GM19452 (cell line): ENCODE measurements around the gene SLC43A2.
A peak's percentile ranks its signal among the peaks of the same experiment; 100 is the strongest.
"Not testable (repeated sequence)": the region's sequence is repeated elsewhere in the genome, so short reads cannot be mapped to it uniquely, and the experiment has no call there.

ENCODE experiments used
- ATAC-seq: cut with Tn5 transposase; IDR thresholded peaks from one replicate; pipeline ENCODE4 v1.9.1; 2021; ENCODE audit not compliant: unreplicated experiment

SLC43A2 gene

DNA sequence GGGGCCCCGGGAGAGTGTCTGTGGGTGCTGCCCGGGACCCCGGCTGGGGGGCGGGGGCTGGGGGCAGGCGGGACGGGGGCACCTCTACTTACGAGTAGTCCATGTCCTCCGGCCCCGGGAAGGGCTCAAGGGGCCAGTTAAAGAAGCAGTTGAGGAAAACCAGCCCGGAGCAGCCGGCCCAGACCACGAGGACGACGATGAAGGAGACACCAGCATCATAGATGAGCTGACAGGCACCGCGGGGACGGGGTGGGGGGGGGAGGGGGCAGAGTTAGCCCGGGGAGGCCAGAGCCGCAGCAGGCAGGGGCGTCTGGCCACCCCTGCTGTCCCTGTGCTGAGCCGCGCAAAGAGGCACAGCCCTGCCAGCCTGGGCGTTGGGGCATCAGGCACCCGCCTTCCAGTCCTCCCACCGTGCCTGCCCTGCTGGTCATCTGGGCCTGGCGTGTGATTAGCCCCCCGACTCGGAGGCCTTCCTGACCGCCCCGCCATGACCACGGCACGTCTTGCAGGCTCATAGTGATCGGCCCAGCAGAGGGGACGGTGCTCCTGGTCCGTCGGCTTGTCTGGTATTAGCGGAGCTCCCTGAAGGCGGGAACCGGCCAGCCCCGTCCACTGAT, 37.1 kb downstream of the SLC43A2 start:
- ATAC-seq, result no peak

DNA sequence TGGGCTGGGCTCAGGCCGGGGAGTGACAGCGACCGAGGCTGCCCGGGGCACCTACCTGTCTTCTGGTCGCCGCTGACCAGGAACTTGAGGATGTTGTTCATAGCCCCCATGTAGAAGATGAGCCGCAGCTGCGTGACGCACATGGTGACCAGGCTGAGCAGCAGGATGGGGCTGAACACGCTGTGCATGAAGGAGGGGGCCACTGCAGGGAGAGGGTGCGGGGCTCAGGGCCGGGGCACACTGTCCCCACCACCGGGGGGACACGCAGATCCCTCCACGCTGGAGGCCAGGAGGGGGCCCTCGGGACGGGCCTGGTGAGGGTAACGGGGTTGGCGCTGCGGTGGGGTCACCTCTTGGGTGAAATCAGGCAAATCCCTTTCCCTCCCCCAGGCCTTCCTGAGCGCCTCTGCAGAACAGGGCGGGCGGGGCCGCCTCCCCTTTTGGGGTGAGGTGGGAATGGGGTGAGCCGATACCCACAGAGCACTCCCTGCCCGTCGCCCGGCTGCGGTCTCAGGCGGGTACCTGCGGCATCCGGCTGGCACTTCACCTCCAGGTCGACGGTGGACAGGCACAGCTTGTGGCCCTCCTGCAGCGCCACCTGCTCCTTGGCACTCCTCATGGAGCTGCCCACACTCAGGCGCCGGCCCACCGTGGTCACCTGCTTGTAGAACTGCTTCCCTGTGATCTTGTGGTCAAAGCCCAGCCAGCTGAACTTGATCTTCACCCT, 37.7 kb downstream of the SLC43A2 start:
- ATAC-seq, result no peak

DNA sequence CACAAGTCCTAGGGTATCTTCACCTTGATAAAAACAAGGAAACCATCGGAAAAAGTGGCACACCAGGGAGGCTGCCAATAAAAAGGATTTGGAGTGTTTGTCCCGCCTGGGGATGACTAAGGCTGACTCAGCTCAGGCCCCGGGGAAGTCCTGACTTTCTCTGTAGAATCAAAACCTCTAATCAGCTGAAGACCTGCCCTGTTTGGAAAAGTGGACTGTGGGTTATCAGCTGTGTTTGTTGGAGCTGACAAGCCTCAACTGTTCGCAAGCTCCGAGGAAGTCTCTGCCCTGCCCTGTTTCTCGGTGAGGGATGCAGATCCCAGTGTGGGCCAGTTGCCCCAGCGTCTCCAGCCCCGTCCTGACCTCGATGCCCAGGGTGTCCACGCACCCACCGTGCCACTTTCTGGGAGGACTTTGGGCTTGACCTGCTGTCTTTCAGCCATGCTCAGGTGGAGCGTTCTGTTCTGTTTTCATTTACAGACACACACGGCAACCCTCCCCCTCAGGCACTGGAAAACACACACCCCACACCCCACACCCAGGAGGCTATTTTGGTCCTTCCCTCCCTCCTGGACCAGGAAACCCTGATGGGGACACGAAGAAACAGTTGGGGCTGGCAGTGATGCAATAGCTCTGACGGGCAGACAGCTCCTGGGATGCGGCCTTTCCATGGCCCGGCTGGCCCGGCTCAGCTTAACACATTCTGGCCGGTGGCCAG, 38.4 kb downstream of the SLC43A2 start:
- ATAC-seq, result no peak

DNA sequence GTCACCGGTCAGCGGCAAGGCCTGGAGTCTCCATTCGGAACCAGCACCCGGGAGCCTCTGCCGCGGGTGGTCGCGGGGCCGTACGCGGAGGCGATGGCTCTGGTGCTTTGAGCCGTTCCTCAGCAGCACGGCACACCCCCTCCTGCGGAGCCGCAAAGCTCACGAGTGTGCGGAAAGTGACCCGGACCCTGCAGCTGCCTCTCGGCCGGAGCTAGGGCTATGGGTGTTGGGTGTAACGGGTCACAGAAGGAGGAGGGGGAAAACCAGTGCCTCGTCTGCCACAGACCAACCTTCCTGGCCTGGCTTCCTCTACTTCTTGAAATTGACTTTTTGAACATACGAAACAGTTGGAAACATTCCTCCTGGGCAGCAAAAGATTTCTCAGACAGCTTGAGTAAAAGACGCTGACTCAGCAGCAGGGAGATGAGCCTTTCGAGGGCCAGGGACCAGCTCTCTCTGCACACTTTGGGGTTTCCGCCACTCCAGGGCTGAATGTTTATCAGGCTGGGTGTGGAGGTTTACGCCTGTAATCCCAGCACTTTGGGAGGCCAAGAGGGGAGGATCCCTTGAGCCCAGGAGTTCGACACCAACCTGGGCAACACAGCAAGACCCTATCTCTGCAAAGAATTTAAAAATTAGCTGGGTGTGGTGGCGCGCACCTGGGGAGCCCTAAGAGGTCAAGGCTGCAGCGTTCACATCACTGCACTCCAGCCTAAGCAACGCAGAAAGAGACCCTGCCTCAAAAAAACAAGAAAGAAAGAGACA, 39.6 kb downstream of the SLC43A2 start:
- no peak for ATAC-seq

DNA sequence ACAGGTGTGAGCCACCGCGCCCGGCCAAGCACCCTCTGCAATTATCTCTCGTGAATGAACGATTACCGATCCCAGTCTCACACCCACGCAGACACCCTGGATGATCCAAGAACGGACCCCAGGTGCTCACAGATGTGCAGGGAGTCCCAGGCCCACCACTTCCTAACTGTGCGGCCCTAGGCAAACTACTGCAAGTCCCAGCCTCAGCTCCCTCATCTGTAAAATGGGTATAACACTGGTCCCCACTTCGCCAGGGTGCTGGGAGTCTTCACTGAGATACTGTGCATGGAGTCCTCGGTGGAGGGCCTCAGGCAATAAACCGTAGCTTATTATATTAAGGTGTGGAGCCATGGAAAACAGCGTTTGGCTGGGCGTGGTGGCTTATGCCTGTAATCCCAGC, 44.5 kb downstream of the SLC43A2 start:
- no peak for ATAC-seq

DNA sequence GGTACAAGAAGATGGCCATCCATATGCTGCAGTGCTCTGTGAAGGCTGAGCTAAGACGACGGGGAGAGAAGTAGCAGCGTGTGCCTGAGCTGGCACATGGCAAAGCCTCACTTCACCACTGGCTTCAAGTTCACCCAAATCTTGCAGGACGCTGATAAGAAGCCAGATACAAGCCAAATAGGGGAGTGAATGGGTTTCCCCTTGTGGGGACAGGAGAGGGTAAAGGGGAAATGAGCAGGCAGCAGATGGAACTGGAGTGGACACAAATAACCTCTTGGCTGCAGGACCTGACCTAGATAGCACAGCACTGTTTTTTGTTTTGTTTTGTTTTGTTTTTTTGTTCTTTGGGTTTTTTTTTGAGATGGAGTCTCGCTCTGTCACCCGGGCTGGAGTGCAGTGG, 45.1 kb downstream of the SLC43A2 start:
- no peak for ATAC-seq

DNA sequence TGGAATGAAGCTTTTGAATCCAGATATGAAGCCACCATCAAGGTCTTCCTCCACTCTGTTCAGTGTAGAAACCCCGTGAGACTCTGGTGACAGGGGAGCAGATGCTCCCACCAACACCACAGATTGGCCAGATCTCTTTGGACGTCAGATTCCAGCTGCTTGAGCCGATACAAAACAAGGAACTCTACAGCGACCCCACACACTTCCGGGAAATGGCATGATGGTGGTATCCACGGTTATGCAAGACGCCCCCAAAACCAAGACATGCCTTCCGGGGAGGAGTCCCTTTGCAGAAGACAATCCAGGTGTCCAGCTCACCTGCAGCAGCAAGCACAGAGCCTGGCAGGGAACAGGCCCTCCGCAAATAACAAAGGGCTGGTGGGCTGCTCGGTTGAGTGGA, 46.3 kb downstream of the SLC43A2 start:
- ATAC-seq, result no peak

DNA sequence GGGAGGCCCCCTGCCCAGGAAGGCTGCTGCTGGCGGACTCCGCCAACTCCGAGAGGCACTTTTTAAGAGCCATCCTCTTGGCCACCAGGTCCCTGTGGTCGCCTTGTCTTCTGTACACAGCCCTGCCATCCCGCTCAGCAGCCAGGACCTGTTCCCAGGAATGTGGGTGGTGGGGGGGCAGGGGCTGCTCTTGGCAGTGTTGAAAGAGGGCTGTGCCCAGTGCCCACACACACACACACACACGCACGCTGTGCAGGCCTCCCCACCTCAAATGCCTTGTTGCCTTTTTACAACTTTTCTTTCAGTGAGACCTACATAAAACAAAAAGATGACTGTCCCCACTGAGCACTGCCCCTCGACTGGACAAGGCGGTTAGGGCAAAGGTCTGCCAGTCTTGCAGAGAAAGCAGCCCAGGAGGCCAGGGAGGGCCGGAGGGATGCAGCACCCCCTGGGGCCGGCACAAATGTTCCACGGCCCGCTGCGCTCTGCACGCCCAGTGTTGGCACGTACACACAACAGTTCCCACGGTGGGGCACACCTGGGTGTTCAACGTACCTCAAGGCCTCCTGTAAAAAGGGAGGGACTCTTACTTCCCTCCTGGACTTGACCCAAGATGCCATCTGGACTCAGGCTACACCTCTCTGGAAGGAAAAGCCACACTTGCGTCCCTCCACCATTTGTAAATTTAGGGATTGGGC, 47.5 kb downstream of the SLC43A2 start:
- ATAC-seq, result no peak

DNA sequence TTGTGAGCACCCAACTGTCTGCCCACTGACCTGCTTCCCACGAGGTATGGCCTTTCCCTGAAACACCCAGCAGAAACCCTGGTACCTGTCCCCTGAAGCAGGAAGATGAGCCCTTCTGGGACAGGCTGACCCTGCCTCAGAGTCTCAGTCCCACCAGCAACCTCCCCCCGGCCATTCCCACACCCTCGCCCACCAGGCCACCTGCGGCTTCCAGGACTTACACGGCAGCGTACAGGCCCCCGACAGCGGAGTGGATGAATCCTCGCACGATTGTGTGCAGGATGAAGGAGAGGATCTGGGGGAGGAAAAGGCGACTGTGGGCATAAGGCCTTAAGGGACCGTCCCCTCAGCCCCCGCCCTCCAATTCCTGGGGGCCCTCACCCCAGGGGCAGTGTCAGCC, 50.6 kb downstream of the SLC43A2 start:
- no peak for ATAC-seq

DNA sequence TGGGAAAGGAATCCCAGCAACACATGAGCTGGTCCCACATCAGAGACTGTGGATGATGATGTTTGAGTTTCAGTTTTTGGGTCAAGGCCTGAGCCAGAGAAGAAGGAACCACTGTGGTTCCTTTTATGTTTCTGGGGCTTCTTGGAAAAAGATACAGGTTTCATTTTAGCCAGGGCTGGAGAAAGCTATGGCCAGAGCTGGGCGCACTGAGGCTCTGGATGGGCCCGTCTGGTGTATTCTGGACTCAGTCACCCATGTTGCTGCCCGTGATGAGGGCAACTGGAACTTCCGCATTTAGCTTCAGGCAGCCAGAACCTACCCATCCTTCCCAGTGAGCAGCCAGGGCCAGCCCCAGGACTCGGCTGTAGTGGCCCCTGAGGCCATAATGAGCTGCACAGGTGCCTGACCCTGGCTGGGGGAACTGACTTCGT, 51.0 kb downstream of the SLC43A2 start:
- ATAC-seq, result no peak

DNA sequence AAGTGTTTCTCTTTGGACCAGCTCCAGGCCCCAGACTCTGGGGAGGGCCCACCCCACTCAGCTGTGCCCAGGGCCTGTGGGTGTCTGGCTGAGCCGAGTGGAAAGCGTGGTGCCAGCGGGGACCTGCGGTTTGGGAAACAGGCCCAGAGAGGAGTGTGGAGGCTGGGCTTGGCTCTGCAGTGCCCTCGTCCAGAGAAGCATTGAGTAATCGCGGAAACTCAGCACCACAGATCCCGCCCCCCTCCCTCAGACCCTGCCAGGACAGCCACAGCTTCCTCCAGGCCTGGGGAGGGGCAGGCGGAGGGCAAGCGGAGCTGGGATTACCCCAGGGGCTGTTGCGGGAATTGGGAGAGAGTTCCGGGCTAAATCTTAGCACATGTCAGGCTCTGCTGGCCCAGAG, 51.5 kb downstream of the SLC43A2 start:
- ATAC-seq, result no peak

DNA sequence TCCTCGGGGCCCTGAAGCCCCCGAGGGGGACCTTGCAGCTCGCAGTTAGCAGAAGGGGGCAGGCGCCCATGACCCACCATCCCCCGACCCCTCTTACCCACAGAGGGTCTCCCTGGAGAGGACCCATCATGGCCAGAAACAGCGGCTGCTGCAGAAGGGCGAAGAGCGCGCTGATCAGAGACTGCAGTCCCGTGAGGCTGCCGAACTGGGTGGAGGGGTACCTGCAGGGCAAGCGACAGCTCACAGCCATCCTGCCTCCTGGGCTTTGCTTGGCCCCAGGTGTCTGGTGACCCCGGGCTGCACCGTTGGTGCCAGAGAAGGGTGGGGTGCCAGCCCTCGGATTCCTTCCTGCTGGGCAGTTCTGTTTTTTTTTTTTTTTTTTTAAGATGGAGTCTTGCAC, 52.1 kb downstream of the SLC43A2 start:
- ATAC-seq, result no peak

DNA sequence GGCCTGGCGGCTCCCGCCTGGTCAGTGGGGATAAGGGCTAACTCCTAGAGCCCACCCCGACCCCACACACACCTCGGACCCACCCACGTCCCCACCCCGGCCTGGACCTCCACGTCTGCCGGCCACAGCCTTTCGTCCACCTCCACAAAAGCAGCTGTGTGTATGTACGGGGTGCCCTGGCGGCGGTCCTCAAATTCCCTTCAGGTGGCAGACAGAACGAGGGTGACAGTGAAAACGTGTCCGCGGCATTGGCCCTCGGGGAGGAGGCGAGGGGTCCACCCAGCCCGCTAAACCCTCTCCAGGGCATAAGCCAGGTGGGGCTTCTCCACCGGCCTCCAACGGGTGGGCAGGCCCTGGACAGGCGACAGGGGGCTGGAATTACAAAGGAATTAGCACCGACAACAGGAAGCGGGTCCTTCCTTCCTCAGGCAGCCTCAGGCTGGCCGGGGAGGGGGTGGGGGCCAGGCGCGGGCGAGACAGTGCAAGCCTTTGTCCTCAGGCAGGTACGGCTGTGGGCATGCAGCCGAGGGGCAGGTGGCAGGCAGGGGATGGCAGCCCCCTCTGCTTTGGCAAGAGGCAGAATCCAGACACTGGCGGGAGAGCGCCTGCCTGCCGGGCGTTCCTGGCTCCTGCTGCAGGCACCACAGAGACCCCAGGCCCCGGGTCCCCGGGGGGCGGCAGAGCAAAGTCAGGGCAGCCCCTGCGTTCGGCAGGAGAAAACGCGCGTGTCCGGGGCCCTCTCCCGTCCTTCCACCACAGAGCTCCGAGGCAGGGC, 53.8 kb downstream of the SLC43A2 start:
- no peak for ATAC-seq

DNA sequence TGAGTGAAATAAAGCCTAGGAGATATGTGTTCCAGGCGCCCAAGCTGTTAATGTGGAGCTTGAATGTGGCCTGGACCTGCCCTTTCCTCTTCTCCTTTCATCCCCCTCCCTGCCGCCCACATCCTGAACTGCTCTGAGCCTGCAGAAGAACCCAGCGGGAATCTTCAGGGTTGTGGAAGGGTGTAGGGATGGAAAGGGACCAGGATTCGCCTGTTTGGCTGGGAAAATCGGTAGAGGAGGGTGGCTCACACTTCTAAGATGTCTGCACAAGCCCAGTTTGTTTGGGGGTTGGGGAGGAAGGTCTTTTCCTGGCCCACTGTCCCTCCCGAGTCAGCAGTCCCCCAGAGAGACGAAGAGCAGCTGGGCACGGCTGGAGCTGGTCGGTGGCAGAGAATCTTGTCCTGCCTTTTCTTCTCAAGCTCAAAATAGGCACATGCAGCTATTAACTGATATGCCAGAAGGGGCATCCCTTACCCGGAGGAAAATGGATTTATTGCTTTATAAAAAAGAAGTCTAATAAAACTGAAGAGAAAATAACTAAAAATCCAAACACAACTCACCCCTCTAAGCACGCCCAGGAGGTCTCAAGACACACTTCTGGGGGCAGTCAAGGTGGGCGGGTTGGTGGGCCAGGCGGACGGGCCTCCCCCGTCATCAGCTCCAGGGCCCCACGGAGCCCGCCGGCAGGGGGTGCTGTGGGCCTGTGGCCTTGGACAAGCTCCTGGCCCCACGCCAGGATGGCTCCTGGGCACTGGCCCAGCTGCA, 54.5 kb downstream of the SLC43A2 start:
- ATAC-seq, result peak; percentile 49

DNA sequence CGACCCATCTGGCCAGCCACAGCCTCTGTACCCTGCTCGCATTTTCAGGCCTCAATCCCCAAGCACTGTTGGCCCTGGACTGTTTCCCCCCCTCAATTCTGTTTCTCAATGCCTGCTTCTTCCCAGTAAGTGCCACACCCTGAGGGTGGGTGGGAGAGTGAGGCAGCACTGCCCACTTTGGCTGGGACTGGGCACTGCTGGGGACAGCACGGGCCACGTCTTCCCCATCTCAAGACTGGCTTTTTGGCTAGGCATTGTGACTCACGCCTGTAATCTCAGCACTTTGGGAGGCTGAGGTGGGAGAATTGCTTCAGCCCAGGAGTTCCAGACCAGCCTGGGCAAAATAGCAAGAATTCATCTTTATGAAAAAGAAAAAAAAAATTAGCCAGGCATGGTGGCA, 56.0 kb downstream of the SLC43A2 start:
- not testable (repeated sequence) for ATAC-seq

DNA sequence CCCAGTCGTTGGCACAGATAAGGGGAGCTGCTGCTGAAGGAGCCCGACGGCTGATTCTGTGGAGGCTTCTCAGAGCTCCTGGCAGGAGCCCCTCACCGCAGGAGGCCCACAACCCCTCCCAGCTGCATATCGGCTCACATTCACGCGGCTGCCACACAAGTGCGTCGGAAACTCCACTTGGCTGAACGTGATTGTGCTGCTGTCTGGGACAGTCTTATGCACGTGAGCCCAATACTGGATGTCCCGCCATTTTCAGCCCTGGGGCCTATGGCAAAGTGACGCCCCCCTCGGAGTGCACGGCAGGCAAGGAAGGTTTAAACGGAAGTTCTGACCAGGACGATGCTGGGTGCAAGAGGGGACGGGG, 57.3 kb downstream of the SLC43A2 start:
- no peak for ATAC-seq

DNA sequence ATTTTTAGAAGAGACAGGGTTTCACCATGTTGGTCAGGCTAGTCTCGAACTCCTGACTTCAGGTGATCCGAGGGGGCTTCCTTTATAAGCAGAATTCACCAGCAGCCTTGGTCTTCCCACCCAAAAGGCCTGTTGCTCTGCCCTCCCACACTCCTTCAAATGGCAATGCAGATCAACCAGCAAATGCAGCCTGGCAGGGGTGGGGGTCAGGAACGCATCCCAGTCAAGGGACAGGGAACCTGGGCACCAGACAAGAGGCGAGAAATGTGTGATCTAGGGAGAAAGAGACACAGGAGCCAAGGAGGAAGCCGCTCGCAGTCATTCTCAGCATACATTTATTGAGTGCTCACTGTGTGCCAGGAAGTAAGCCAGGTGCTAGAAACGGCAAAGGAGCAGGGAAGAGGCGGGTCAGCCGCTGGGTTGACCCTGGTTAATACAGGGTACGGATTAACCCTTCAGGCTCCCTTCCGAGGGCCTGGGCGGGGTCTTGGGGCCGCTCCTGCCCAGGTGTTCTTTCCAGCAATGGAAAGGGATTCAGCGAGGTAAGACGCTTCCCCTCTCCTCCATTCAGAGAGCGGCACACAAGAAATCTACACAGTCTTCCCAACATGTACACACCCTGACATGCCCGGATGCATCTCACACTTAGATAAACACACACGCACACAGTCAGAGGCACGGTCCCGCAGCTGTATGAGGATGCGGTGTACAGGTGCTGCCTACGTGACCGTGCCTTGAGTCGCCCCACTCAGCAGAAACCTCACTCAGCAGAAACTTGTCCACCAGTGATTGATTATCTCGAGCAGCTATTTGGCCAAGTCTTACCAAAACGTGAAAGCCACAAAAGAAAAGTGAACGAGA, 59.5 kb downstream of the SLC43A2 start:
- ATAC-seq, result no peak

DNA sequence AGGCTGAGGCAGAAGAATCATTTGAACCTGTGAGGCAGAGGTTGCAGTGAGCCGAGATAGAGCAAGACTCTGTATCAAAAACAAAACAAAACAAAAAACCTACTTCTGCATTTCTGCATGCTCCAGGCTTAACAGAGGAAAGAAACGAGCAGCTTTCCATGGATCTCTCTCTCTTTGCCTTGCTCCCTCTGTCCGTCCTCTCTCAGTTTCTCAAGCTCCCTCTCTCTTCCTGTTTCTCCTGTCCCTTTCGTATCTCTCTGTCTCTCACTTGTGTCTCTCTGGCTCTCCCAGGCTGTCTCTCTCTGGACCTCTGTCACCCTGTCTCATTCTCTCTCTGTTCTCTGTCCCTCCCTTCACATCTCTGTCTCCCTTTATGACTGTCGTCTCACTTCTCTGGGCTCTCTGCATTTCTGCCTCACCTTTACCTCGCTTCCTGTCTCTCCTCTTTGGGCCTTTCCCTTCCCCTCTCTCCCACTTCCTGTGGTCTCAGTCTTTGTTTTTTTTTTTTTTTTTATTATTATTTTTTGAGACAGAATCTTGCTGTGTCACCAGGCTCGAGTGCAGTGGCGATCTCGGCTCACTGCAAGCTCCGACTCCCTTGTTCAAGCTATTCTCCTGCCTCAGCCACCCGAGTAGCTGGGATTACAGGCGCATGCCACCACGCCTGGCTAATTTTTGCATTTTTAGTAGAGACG, 62.0 kb downstream of the SLC43A2 start:
- ATAC-seq, result no peak
